ENCODE measurements around the gene SERPINI1. TPM values are rescaled to one million over a fixed set of nuclear protein-coding genes. Genes with fewer than 3 reads are reported as not detected.

Gene SERPINI1
- total RNA-seq, 2 experiments from 2014 or later = 2.6 to 3.0 TPM

DNA sequence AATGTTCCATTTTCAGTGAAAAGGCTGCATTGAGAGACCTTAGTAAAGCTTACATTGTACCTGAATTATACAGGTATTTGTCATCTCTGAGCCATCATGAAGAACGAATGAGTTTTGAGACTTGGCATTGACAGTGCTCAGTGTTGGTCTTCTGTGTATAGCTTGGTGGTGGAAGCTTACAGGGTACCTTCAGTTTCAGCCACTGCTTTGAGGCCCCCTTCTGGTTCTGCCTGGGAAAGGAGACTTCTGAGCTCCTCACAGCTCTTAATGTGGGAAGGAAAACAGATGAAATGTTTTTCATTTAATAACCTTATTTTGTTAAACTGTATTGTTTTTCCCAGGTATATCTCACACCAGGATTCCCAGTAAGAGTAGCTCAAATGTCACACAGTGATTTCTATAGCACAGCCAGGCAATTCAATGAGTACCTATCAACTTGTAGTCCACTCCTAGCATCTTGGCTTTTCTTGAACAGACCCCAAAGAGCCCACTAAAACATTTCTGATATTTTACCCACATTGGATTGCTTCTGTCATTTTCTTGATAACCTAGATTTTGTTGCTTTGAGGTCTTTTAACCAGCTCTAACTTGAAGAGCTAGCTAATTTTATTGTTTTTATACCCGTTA lies 5.6 kb downstream of the SERPINI1 start:
- peaks cover 19% of the 10 kb centered on the region for H3K4me1 Mint-ChIP-seq
- no peak overlapping the region for H3K4me3 Mint-ChIP-seq
- ATAC-seq (peak; percentile 92), DNase-seq (peak; percentile 57)
- H3K27me3 Mint-ChIP-seq = no peaks in the 10 kb centered on the region
- H3K36me3 Mint-ChIP-seq = no peaks in the 10 kb centered on the region
- no peak overlapping the region for H3K27ac Mint-ChIP-seq
- no peaks in the 10 kb centered on the region for H3K9me3 Mint-ChIP-seq (ENCODE audit: low read depth)
- CTCF ChIA-PET = interaction anchor here (0.9 to 1.8 kb wide), 4 partner anchors 10 to 361 kb away, joined by 3 to 10 read pairs (median 4); partner anchors contain the start of gene ZBBX

DNA sequence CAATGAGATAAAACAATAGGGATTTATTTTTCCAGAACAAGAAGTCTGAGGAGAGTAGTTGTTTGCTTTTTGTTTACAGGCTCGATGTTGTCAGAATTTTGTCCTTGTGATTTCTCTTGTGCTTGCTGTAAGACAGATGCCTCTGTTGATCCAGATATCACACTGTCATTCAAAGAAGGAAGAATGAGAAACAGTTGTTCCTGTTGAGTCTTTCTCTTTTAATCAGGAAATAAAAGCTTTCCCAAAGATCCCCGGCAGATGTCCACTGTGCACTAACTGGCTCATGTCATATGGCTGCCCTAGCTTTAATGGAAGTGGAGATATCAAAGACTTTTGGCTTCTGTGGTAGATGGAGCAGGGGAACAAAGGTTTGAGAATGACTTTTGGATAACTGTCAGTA lies 6.8 kb downstream of the SERPINI1 start:
- Mint-ChIP-seq H3K27me3 (no peaks in the 10 kb centered on the region), H3K36me3 (no peaks in the 10 kb centered on the region), H3K9me3 (ENCODE audit: low read depth) (no peaks in the 10 kb centered on the region), H3K27ac (no peak overlapping the region), H3K4me3 (no peak overlapping the region), H3K4me1 (peaks cover 14% of the 10 kb centered on the region)
- CTCF ChIA-PET = no interaction called here
- ATAC-seq (no peak), DNase-seq (no peak)

DNA sequence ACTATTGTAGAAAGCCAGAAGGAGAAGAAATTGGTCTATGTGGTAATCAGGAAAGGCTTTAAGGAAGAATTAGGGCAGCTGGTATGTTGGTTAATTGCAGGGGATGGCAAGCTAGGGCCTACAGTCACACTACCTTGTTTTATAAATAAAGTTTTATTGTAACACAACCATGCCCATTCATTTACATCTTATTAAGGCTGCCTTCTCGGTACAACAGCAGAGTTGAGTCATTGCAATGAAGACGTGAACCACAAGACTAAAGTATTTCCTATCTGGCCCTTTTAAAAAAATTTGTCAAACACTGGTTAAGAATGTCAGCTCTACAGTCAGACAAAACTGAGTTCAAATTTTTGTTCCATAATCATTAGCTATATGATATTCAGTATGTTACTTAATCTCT lies 8.3 kb downstream of the SERPINI1 start:
- ATAC-seq (no peak), DNase-seq (no peak)
- no peaks in the 10 kb centered on the region for H3K9me3 Mint-ChIP-seq (ENCODE audit: low read depth)
- no peak overlapping the region for H3K27ac Mint-ChIP-seq
- no peak overlapping the region for H3K4me3 Mint-ChIP-seq
- CTCF ChIA-PET = no interaction called here
- H3K4me1 Mint-ChIP-seq = peaks cover 8% of the 10 kb centered on the region
- H3K27me3 Mint-ChIP-seq = no peaks in the 10 kb centered on the region
- H3K36me3 Mint-ChIP-seq = no peaks in the 10 kb centered on the region

GRCh38 chr3:167749209-167749608 lies 13.7 kb downstream of the SERPINI1 start:
- Mint-ChIP-seq H3K4me1 (peaks cover 10% of the 10 kb centered on the region), H3K4me3 (no peak overlapping the region), H3K27me3 (no peaks in the 10 kb centered on the region), H3K9me3 (ENCODE audit: low read depth) (no peaks in the 10 kb centered on the region), H3K36me3 (no peaks in the 10 kb centered on the region), H3K27ac (no peak overlapping the region)
- ATAC-seq (no peak), DNase-seq (no peak)
- CTCF ChIA-PET = no interaction called here

DNA sequence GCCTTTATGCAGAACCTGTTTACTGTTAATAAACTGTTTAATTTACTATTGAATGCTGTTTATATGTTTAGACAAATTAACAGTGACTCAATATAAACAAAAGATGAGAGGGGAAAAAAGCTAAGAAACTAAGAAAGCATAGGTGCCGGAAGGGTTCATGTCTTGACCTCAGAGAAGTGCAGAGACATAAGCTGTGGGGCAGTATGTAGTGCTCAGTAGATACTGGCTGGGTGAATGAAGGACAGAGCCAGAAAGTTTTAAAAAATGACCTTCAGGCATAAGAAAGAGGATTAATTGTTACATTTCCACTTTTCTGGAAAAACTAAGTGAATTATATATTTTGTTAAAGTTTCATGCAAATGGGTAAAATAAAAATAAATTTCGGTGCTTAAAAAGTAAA lies 14.2 kb downstream of the SERPINI1 start:
- peaks cover 10% of the 10 kb centered on the region for H3K4me1 Mint-ChIP-seq
- no peak overlapping the region for H3K27ac Mint-ChIP-seq
- H3K27me3 Mint-ChIP-seq = no peaks in the 10 kb centered on the region
- no peak for DNase-seq
- H3K4me3 Mint-ChIP-seq = no peak overlapping the region
- CTCF ChIA-PET = interaction anchor here (0.7 to 1.5 kb wide), 2 partner anchors 9 to 315 kb away, joined by 3 to 4 read pairs; no protein-coding TSS in a partner anchor
- H3K36me3 Mint-ChIP-seq = no peaks in the 10 kb centered on the region
- H3K9me3 Mint-ChIP-seq (ENCODE audit: low read depth) = no peaks in the 10 kb centered on the region
- ATAC-seq = no peak

GRCh38 chr3:167750272-167750971 lies 14.9 kb downstream of the SERPINI1 start:
- H3K27ac Mint-ChIP-seq = peak overlapping the region; percentile 61

DNA sequence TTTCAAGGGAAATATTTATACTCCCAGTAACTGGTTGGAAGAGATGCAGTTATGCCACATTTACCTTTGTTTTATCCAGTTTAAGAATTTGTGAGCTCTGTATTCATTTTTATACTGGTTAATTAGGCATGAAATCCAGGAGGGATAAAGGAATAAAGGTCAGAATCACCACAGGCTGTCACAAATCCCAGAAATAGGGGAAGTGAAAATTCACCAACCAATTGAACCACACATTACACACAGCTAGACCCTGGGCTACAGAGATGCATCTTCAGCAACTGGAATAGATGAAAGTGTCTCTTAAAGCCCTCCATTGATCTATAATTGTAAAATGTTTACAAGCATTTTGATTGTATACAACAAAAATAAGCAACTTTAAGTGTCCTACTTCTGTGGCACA lies 18.5 kb downstream of the SERPINI1 start:
- no peak for DNase-seq
- H3K4me1 Mint-ChIP-seq = peaks cover 8% of the 10 kb centered on the region
- H3K4me3 Mint-ChIP-seq = no peak overlapping the region
- H3K27me3 Mint-ChIP-seq = no peaks in the 10 kb centered on the region
- H3K36me3 Mint-ChIP-seq = no peaks in the 10 kb centered on the region
- no peaks in the 10 kb centered on the region for H3K9me3 Mint-ChIP-seq (ENCODE audit: low read depth)
- ATAC-seq = no peak
- CTCF ChIA-PET = no interaction called here
- no peak overlapping the region for H3K27ac Mint-ChIP-seq

More at GRCh38 chr3:167750272-167750971, 14.9 kb downstream of the SERPINI1 start:
- Mint-ChIP-seq H3K9me3 (ENCODE audit: low read depth) (no peaks in the 10 kb centered on the region), H3K27me3 (no peaks in the 10 kb centered on the region), H3K4me3 (peak overlapping the region; percentile 2), H3K36me3 (no peaks in the 10 kb centered on the region), H3K4me1 (peaks cover 10% of the 10 kb centered on the region)
- no peak for DNase-seq
- ATAC-seq = peak; percentile 81
- CTCF ChIA-PET = interaction anchor here (0.7 to 1.5 kb wide), 3 partner anchors 9 to 315 kb away, joined by 3 to 4 read pairs (median 4); partner anchors contain the start of gene SERPINI1

DNA sequence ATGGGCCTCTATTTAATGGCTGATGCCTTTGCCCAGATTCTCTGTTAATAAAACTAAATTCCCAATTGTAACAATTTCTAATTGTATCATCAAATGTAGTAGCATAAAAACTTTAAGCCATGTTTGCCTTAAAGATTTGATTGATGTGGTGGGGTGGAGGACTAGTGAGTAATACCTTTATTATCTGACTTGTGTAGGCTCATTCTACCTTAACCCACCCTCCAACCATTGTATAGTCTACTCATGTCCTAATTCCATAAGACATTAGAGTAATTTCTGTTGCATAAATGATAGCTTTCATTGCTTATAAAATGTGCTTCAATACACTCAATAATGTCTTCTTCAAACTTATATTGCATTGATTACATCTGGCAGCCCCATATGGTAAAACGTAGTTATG lies 25.8 kb downstream of the SERPINI1 start:
- ATAC-seq (no peak), DNase-seq (no peak)
- peaks cover 3% of the 10 kb centered on the region for H3K9me3 Mint-ChIP-seq (ENCODE audit: low read depth)
- H3K27me3 Mint-ChIP-seq = peaks cover 2% of the 10 kb centered on the region
- peaks cover 3% of the 10 kb centered on the region for H3K4me1 Mint-ChIP-seq
- H3K27ac Mint-ChIP-seq = no peak overlapping the region
- H3K4me3 Mint-ChIP-seq = no peak overlapping the region
- CTCF ChIA-PET = no interaction called here
- no peaks in the 10 kb centered on the region for H3K36me3 Mint-ChIP-seq

DNA sequence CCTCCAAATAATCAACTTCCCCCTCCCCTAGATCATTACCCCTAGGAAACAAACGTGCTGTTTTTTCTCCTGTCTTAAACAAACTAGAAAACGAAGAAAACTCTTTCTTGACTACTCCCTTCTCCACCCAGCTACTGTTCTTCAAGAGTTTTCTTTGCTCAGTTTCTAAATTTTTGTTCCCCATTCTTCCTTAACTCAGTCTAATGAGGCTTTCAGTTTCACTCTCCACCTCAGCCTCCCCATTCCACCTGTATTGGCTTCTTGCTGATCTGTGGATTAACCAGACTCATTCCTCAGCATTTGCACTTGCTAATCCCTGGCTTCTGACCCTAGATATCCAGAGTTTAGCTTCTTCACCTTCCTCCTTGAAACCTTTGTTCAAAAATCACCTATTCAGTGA lies 26.8 kb downstream of the SERPINI1 start:
- no peak overlapping the region for H3K4me3 Mint-ChIP-seq
- no peak for ATAC-seq
- no peak for DNase-seq
- H3K27ac Mint-ChIP-seq = no peak overlapping the region
- H3K36me3 Mint-ChIP-seq = no peaks in the 10 kb centered on the region
- peaks cover 2% of the 10 kb centered on the region for H3K27me3 Mint-ChIP-seq
- CTCF ChIA-PET = no interaction called here
- H3K4me1 Mint-ChIP-seq = peaks cover 3% of the 10 kb centered on the region
- peaks cover 3% of the 10 kb centered on the region for H3K9me3 Mint-ChIP-seq (ENCODE audit: low read depth)

DNA sequence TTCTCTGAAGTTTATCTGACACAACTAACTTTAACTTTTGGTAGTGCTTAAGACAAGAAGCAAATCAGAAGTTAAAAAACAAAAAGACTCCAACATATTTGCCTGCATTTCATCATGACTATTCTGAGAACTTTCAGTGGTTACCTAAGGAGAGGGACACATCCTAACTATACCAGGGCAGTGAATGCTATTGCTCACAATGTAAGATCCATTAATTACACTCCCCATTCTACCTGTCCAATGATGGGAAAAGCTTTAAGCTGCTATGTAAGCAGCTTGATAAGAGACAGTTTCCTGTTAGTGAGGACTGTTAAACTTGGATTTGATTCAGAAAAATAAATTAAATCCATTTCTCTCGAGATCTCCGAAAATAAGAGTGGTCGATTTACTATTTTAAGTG lies 37.5 kb downstream of the SERPINI1 start:
- H3K4me1 Mint-ChIP-seq = peaks cover 12% of the 10 kb centered on the region
- CTCF ChIA-PET = interaction anchor here (0.8 kb wide), 1 partner anchor 145 kb away, joined by 3 read pairs; no protein-coding TSS in a partner anchor
- no peak overlapping the region for H3K4me3 Mint-ChIP-seq
- no peaks in the 10 kb centered on the region for H3K9me3 Mint-ChIP-seq (ENCODE audit: low read depth)
- H3K27ac Mint-ChIP-seq = no peak overlapping the region
- H3K36me3 Mint-ChIP-seq = no peaks in the 10 kb centered on the region
- DNase-seq = no peak
- H3K27me3 Mint-ChIP-seq = peaks cover 3% of the 10 kb centered on the region
- ATAC-seq = no peak

DNA sequence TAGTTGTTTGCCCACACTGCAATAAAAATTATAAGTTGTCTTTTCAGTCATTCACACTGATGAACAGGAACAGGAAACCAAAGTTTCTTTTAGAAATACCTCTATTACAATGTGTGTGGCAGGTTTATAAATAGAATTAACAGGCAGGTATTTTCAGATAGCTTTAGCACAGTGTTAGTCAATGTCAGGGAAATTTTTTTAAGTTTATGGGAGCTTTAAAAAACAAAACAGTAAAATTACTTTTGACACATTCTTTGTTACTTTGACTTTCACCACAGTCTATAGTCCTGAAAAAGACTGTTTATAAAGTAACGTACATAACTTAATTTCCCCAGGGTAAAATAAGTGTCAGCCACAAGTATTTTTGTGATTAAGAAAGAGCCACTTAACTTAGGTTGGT lies 38.1 kb downstream of the SERPINI1 start:
- Mint-ChIP-seq H3K4me1 (peaks cover 12% of the 10 kb centered on the region), H3K27ac (no peak overlapping the region), H3K27me3 (peaks cover 3% of the 10 kb centered on the region), H3K9me3 (ENCODE audit: low read depth) (no peaks in the 10 kb centered on the region), H3K4me3 (no peak overlapping the region), H3K36me3 (no peaks in the 10 kb centered on the region)
- DNase-seq (no peak), ATAC-seq (no peak)
- CTCF ChIA-PET = interaction anchor here (0.8 kb wide), 1 partner anchor 145 kb away, joined by 3 read pairs; no protein-coding TSS in a partner anchor

- Mint-ChIP-seq H3K9me3 (ENCODE audit: low read depth) (no peaks in the 10 kb centered on the region), H3K4me3 (no peak overlapping the region), H3K4me1 (peaks cover 12% of the 10 kb centered on the region), H3K36me3 (no peaks in the 10 kb centered on the region), H3K27ac (no peak overlapping the region), H3K27me3 (no peaks in the 10 kb centered on the region)
- no peak for ATAC-seq
- CTCF ChIA-PET = no interaction called here
- no peak for DNase-seq
These were observed 40.7 kb downstream of the SERPINI1 start for GRCh38 chr3:167776066-167776685.

DNA sequence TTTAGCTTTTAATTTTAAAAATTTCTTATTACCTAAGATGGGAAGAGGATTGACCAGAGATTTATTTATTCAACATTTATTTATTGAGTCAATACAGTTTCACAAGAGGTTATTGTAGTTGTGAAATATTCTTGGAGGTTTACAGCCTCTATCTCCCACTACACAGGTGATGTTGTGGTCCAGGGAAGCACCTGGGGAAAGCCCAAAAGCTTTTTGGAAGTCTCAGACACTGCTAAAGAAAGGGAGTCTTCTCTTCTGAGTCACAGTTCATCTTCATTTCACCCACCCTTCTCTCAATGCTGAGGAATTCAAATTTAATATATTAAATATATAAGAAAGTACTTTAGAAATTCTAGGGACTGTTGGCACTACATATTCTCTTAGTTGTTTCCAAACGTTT lies 41.8 kb downstream of the SERPINI1 start:
- Mint-ChIP-seq H3K27me3 (no peaks in the 10 kb centered on the region), H3K4me3 (no peak overlapping the region), H3K4me1 (peaks cover 12% of the 10 kb centered on the region), H3K27ac (no peak overlapping the region), H3K9me3 (ENCODE audit: low read depth) (no peaks in the 10 kb centered on the region), H3K36me3 (no peaks in the 10 kb centered on the region)
- no peak for DNase-seq
- CTCF ChIA-PET = interaction anchor here (0.6 kb wide), 1 partner anchor 873 kb away, joined by 3 read pairs; no protein-coding TSS in a partner anchor
- ATAC-seq = no peak
